Caco-2 (cell line): ENCODE results near the gene OR51B2. TPM values are rescaled to one million over a fixed set of nuclear protein-coding genes. Genes with fewer than 3 reads are reported as not detected.

Source experiments
- BruUV-seq: library from RNA; stranded (reverse); fragments of 400-500 nt; replicated peaks from 2 replicates; lab custom pipeline; 2021; lab: Mats Ljungman, UMichigan
- CTCF ChIA-PET: fragments of 300-600 bp; sonication (Branson Sonifier 250); formaldehyde crosslinking; loops from one replicate; lab custom pipeline; 2022; ENCODE audit warnings: antibody characterized with exemption; lab: Charles Lee
- POLR2A ChIA-PET: fragments of 300-600 bp; sonication (Branson Sonifier 250); formaldehyde crosslinking; loops from one replicate; lab custom pipeline; 2022; ENCODE audit warnings: antibody characterized with exemption; lab: Charles Lee
- DNase-seq, 2 experiments: peaks; one replicate each; pipeline versions ENCODE4 v3.0.0 to v3.0.0-alpha.2; 2020 to 2022
- H3K27me3 ChIP-seq: replicated peaks from 2 replicates; pipeline ENCODE4 v1.6.0; 2011; ENCODE audit warnings: low read length; ENCODE audit not compliant: control insufficient read depth, insufficient read depth
- H3K36me3 ChIP-seq: 2 replicates; pipeline ENCODE4 v1.5.1; 2011; ENCODE audit warnings: low read length; ENCODE audit not compliant: control insufficient read depth, insufficient read depth
- H3K4me1 ChIP-seq: fragments of 250-450 bp; sonication (Bioruptor Pico); 2 replicates; pipeline ENCODE4 v1.5.1; 2020; ENCODE audit warnings: mild to moderate bottlenecking
- H3K4me3 ChIP-seq: 2 replicates; pipeline ENCODE4 v1.5.1; 2011; ENCODE audit warnings: low read depth, mild to moderate bottlenecking, control low read depth, low read length
- H3K9me3 ChIP-seq: fragments of 250-450 bp; sonication (Bioruptor Pico); 2 replicates; pipeline ENCODE4 v1.5.1; 2020; ENCODE audit warnings: mild to moderate bottlenecking, moderate library complexity
- H3K27ac Mint-ChIP-seq: one replicate; pipeline ENCODE4 v1.8.0; 2022; ENCODE audit warnings: mixed read lengths; ENCODE audit not compliant: unreplicated experiment
- H3K27me3 Mint-ChIP-seq: one replicate; pipeline ENCODE4 v1.8.0; 2022; ENCODE audit warnings: mixed read lengths; ENCODE audit not compliant: insufficient read depth, unreplicated experiment
- H3K36me3 Mint-ChIP-seq: one replicate; pipeline ENCODE4 v1.8.0; 2022; ENCODE audit warnings: mild to moderate bottlenecking, mixed read lengths; ENCODE audit not compliant: insufficient read depth, unreplicated experiment
- H3K4me1 Mint-ChIP-seq: one replicate; pipeline ENCODE4 v1.8.0; 2022; ENCODE audit warnings: low read depth, mixed read lengths; ENCODE audit not compliant: unreplicated experiment
- H3K4me3 Mint-ChIP-seq: one replicate; pipeline ENCODE4 v1.8.0; 2022; ENCODE audit warnings: mild to moderate bottlenecking, moderate library complexity, mixed read lengths; ENCODE audit not compliant: unreplicated experiment
- H3K9me3 Mint-ChIP-seq: one replicate; pipeline ENCODE4 v1.8.0; 2022; ENCODE audit warnings: mixed read lengths; ENCODE audit not compliant: unreplicated experiment
- CTCF ChIP-seq, 2 experiments: fragments of 200-600 bp in 1 of 2; IDR thresholded peaks; 1 replicate in 1 of 2; 2 replicates in 1 of 2; pipeline versions ENCODE4 v1.5.1 to v1.8.0; 2011 to 2022; ENCODE audit warnings: antibody characterized with exemption in 1 of 2, control low read depth in 1 of 2, inconsistent platforms in 1 of 2, low read depth in 1 of 2, low read length in 1 of 2, mild to moderate bottlenecking in 1 of 2, moderate library complexity in 1 of 2; ENCODE audit not compliant: insufficient read depth in 1 of 2, severe bottlenecking in 1 of 2, unreplicated experiment in 1 of 2
- intact Hi-C: fragments of 100-400 bp; cut with micrococcal nuclease; formaldehyde crosslinking; loops from one replicate; pipeline ENCODE4 v1.10.0; 2022; ENCODE audit not compliant: unreplicated experiment
- total RNA-seq: library from RNA; stranded (reverse); gene quantifications from 2 replicates; pipeline ENCODE4 v1.2.3, GENCODE V29; 2022

OR51B2 gene
- total RNA-seq, 1 experiment from 2014 or later, result not detected

GRCh38 chr11:5303626-5304025 is 20.5 kb downstream of the OR51B2 start:
- Mint-ChIP-seq H3K36me3 (no peaks in the 10 kb centered on the region), H3K27ac (no peak overlapping the region), H3K27me3 (peaks cover 19% of the 10 kb centered on the region), H3K4me3 (no peak overlapping the region), H3K4me1 (no peaks in the 10 kb centered on the region), H3K9me3 (no peaks in the 10 kb centered on the region)
- no peaks in the 10 kb centered on the region for H3K36me3 ChIP-seq
- DNase-seq, result no peak
- H3K4me3 ChIP-seq, result no peak overlapping the region
- ChIA-PET CTCF (no interaction called here), POLR2A (no interaction called here)
- TF ChIP-seq CTCF (IDR thresholded peaks at IDR 0.05; ENCODE audit: insufficient read depth in 1 of 2, low read depth in 1 of 2, low read length in 1 of 2, severe bottlenecking in 1 of 2, unreplicated experiment in 1 of 2), result no peak
- no peaks in the 10 kb centered on the region for H3K4me1 ChIP-seq
- intact Hi-C loops, result no loop called here
- no peaks in the 10 kb centered on the region for H3K9me3 ChIP-seq
- BruUV-seq, result no TSS peak
- H3K27me3 ChIP-seq, result no peaks in the 10 kb centered on the region

- H3K27me3 Mint-ChIP-seq, result peaks cover 19% of the 10 kb centered on the region
- no peak within 1 kb of the TSS for H3K27ac Mint-ChIP-seq
- no peak for DNase-seq
- Histone ChIP-seq H3K36me3 (no peaks in the 10 kb centered on the region), H3K27me3 (no peaks in the 10 kb centered on the region), H3K4me3 (no peak within 1 kb of the TSS), H3K4me1 (no peaks in the 10 kb centered on the region), H3K9me3 (no peaks in the 10 kb centered on the region)
- CTCF ChIA-PET, result no interaction called here
- intact Hi-C loops, result no loop called here
- no peaks in the 10 kb centered on the region for H3K4me1 Mint-ChIP-seq
- H3K9me3 Mint-ChIP-seq, result no peaks in the 10 kb centered on the region
- no peak within 1 kb of the TSS for H3K4me3 Mint-ChIP-seq
- POLR2A ChIA-PET, result no interaction called here
- TF ChIP-seq CTCF (IDR thresholded peaks at IDR 0.05; ENCODE audit: insufficient read depth in 1 of 2, low read depth in 1 of 2, low read length in 1 of 2, severe bottlenecking in 1 of 2, unreplicated experiment in 1 of 2), result no peak
- no peaks in the 10 kb centered on the region for H3K36me3 Mint-ChIP-seq
- no TSS peak for BruUV-seq
Measured at GRCh38 chr11:5301846-5302245, 22.3 kb downstream of the OR51B2 start, which contains the start of gene OR51B4. OR51B4 (minus strand) TSS chr11:5301946; CDS start chr11:5301946, 0 bp downstream.

GRCh38 chr11:5300251-5300650 is 23.8 kb downstream of the OR51B2 start:
- no peaks in the 10 kb centered on the region for H3K9me3 Mint-ChIP-seq
- TF ChIP-seq CTCF (IDR thresholded peaks at IDR 0.05; ENCODE audit: insufficient read depth in 1 of 2, low read depth in 1 of 2, low read length in 1 of 2, severe bottlenecking in 1 of 2, unreplicated experiment in 1 of 2), result no peak

More at GRCh38 chr11:5300251-5300650, 23.8 kb downstream of the OR51B2 start:
- Mint-ChIP-seq H3K36me3 (no peaks in the 10 kb centered on the region), H3K4me1 (no peaks in the 10 kb centered on the region), H3K27me3 (peaks cover 23% of the 10 kb centered on the region), H3K27ac (no peak overlapping the region), H3K4me3 (no peak overlapping the region)
- H3K27me3 ChIP-seq, result no peaks in the 10 kb centered on the region
- ChIA-PET POLR2A (no interaction called here), CTCF (no interaction called here)
- no peak overlapping the region for H3K4me3 ChIP-seq
- intact Hi-C loops, result no loop called here
- H3K36me3 ChIP-seq, result no peaks in the 10 kb centered on the region
- no peak for DNase-seq
- no peaks in the 10 kb centered on the region for H3K4me1 ChIP-seq
- H3K9me3 ChIP-seq, result no peaks in the 10 kb centered on the region
- no TSS peak for BruUV-seq
